Karpas-422 (cell line): ENCODE results near the gene PCBD2. TPM values are rescaled to one million over a fixed set of nuclear protein-coding genes. Genes with fewer than 3 reads are reported as not detected.
"Not testable (repeated sequence)": the region's sequence is repeated elsewhere in the genome, so short reads cannot be mapped to it uniquely, and the experiment has no call there.

Source experiments
- DNase-seq: peaks from one replicate; pipeline ENCODE4 v3.0.0-alpha.2; 2015
- H2AFZ ChIP-seq: fragments of 200-600 bp; sonication (generic); 2 replicates; pipeline ENCODE4 v1.6.1; 2014; ENCODE audit warnings: antibody characterized with exemption, low read length, mixed read lengths
- H3K27ac ChIP-seq: fragments of 200-600 bp; sonication (generic); 2 replicates; pipeline ENCODE4 v1.5.1; 2014; ENCODE audit warnings: mild to moderate bottlenecking, low read length, moderate library complexity
- H3K27me3 ChIP-seq: fragments of 200-600 bp; sonication (generic); 2 replicates; pipeline ENCODE4 v1.6.1; 2014; ENCODE audit warnings: low read length, mixed read lengths
- H3K36me3 ChIP-seq: fragments of 200-600 bp; sonication (generic); 2 replicates; pipeline ENCODE4 v1.6.1; 2014; ENCODE audit warnings: low read length, mixed read lengths; ENCODE audit not compliant: insufficient read depth
- H3K4me1 ChIP-seq: fragments of 200-600 bp; sonication (generic); 2 replicates; pipeline ENCODE4 v1.6.1; 2014; ENCODE audit warnings: mild to moderate bottlenecking, low read length, mixed read lengths
- H3K4me2 ChIP-seq: fragments of 200-600 bp; sonication (generic); 2 replicates; pipeline ENCODE4 v1.6.1; 2014; ENCODE audit warnings: low read length, low read depth, mild to moderate bottlenecking; ENCODE audit not compliant: poor library complexity, severe bottlenecking
- H3K4me3 ChIP-seq: fragments of 200-600 bp; sonication (generic); 2 replicates; pipeline ENCODE4 v1.5.1; 2014; ENCODE audit warnings: mild to moderate bottlenecking, antibody characterized with exemption, low read length, mixed read lengths
- H3K79me2 ChIP-seq: fragments of 200-600 bp; sonication (generic); 2 replicates; pipeline ENCODE4 v1.6.1; 2014; ENCODE audit warnings: mild to moderate bottlenecking, low read length, mixed read lengths
- H3K9ac ChIP-seq: fragments of 200-600 bp; sonication (generic); 2 replicates; pipeline ENCODE4 v1.6.0; 2014; ENCODE audit warnings: low read length
- H3K9me2 ChIP-seq: fragments of 200-600 bp; sonication (generic), shearing (Covaris generic); replicated peaks from 2 replicates; pipeline ENCODE4 v1.6.0; 2014; ENCODE audit warnings: mild to moderate bottlenecking, low read length, moderate library complexity; ENCODE audit not compliant: insufficient read depth
- H3K9me3 ChIP-seq: fragments of 300-700, 200-600 bp; sonication (generic); 2 replicates; pipeline ENCODE4 v1.6.1; 2014; ENCODE audit warnings: low read length, mixed read lengths
- H4K20me1 ChIP-seq: fragments of 200-600 bp; sonication (generic); 2 replicates; pipeline ENCODE4 v1.6.1; 2014; ENCODE audit warnings: mild to moderate bottlenecking, antibody characterized with exemption, low read length, low read depth; ENCODE audit not compliant: insufficient read depth
- total RNA-seq: library from RNA; depleted of rRNA; stranded (reverse); fragments of >200 nt; shearing (Covaris generic); gene quantifications from 2 replicates; pipeline ENCODE4 v1.2.3, GENCODE V29; 2014; ENCODE audit warnings: low replicate concordance

The PCBD2 gene
- total RNA-seq, 1 experiment from 2014 or later: 10.4 TPM

DNA sequence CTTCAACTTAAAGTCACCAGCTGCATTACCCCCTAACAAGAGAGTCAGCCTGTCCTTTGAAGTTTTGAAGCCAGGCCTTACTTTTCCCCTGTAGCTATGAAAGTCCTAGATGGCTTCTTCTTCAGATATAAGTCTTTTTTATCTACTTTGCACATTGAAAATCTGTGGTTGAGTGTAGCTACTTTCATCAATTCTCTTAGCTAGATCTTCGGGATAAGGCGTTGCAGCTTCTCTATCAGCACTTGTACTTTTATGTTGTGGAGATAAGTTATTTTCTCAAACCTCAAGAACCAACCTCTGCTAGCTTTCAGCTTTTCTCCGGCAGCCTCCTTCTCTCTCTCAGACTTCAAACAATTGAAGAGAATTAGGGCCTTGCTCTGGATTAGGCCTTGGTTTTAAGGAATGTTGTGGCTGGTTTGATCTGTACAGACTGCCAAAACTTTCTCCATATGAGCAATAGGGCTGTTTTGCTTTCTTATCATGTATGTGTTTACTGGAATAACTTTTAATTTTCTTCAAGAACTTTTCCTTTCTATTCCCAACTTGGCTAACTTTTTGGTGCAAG lies 84.4 kb downstream of the PCBD2 start:
- Histone ChIP-seq H3K4me2 (no peak overlapping the region), H3K27me3 (no peaks in the 10 kb centered on the region), H3K9me3 (no peaks in the 10 kb centered on the region), H3K4me3 (no peak overlapping the region), H4K20me1 (no peaks in the 10 kb centered on the region), H3K36me3 (no peaks in the 10 kb centered on the region), H3K9me2 (no peaks in the 10 kb centered on the region), H3K79me2 (no peaks in the 10 kb centered on the region), H3K9ac (no peak overlapping the region), H2AFZ (no peak overlapping the region), H3K4me1 (peaks cover 5% of the 10 kb centered on the region), H3K27ac (no peak overlapping the region)
- no peak for DNase-seq

DNA sequence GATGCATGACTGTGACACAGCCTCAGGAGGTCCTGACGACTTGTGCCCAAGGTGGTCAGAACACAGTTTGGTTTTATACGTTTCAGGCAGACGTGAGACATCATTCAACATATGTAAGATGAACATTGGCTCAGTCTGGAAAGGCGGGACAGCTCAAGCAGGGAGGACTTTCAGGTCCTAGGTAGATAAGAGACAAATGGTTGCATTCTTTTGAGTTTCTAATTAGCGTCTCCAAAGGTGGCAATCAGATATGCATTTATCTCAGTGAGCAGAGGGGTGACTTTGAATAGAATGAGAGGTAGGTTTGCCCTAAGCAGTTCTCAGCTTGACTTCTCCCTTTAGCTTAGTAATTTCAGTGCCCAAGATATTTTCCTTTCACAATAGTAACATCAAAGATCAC lies 85.3 kb downstream of the PCBD2 start:
- H3K27ac ChIP-seq, H3K9ac ChIP-seq, H3K79me2 ChIP-seq, H3K9me3 ChIP-seq, H3K36me3 ChIP-seq, H3K4me3 ChIP-seq, H4K20me1 ChIP-seq, H3K4me2 ChIP-seq, H2AFZ ChIP-seq, H3K27me3 ChIP-seq, H3K9me2 ChIP-seq, DNase-seq: not testable (repeated sequence)
- peaks cover 13% of the 10 kb centered on the region for H3K4me1 ChIP-seq

DNA sequence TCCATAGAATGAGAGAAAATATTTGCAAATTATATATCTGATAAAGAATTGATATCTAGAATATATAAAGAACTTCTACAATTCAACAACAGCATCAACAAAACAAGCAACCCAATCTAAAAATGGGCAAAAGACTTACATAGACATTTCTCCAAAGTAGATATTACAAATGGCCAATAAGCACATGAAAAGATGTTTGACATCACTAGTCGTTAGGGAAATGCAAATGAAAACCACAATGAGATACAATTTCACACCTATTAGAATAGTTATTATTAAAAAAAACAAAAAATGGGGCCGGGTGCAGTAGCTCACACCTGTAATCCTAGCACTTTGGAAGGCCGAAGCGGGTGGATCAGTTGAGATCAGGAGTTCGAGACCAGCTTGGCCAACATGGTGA lies 87.2 kb downstream of the PCBD2 start:
- Histone ChIP-seq H3K9ac (no peak overlapping the region), H4K20me1 (no peaks in the 10 kb centered on the region), H3K27ac (no peak overlapping the region), H3K4me2 (no peak overlapping the region), H3K9me3 (no peaks in the 10 kb centered on the region), H2AFZ (no peak overlapping the region), H3K27me3 (no peaks in the 10 kb centered on the region), H3K4me1 (peaks cover 20% of the 10 kb centered on the region), H3K36me3 (no peaks in the 10 kb centered on the region), H3K9me2 (no peaks in the 10 kb centered on the region), H3K4me3 (no peak overlapping the region), H3K79me2 (no peaks in the 10 kb centered on the region)
- no peak for DNase-seq

- DNase-seq: no peak
- H2AFZ ChIP-seq: no peak overlapping the region
- no peaks in the 10 kb centered on the region for H3K36me3 ChIP-seq
- H3K27me3 ChIP-seq: no peaks in the 10 kb centered on the region
- H3K4me1 ChIP-seq: peaks cover 20% of the 10 kb centered on the region
- H3K4me2 ChIP-seq: no peak overlapping the region
- no peak overlapping the region for H3K4me3 ChIP-seq
- no peaks in the 10 kb centered on the region for H4K20me1 ChIP-seq
- no peaks in the 10 kb centered on the region for H3K79me2 ChIP-seq
- H3K9me3 ChIP-seq: no peaks in the 10 kb centered on the region
- H3K9me2 ChIP-seq: no peaks in the 10 kb centered on the region
- H3K27ac ChIP-seq: no peak overlapping the region
- H3K9ac ChIP-seq: no peak overlapping the region
These were observed 88.2 kb downstream of the PCBD2 start for GRCh38 chr5:134993161-134993560.

DNA sequence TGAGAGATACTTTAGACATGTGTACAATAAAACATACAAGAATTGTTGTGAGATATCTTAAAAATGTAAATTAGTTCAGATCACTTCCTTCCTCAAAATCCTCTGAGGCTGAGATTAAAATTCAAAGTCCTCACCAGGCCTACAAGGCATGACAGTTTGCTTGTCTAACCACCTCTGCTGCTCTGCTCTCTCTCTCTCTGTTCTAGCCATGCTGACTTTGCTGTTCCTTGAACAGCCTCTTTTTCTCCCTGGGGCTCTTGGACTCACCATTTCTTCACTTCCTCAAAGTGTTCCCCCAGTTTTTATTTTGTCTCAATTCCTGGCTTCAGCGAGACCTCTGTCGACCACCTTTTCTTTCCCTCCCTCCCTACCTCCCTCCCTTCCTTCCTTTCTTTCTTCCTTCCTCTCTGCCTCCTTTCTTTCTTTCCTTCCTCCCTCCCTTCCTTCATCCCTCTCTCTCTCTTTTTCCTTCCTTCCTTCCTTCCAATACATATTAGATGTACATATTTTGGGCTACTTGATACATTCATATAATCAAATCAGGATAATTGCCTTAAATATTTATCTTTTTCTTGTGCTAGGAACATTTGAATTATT lies 89.7 kb downstream of the PCBD2 start:
- Histone ChIP-seq H4K20me1 (no peaks in the 10 kb centered on the region), H2AFZ (no peak overlapping the region), H3K9me2 (no peaks in the 10 kb centered on the region), H3K4me3 (no peak overlapping the region), H3K27me3 (no peaks in the 10 kb centered on the region), H3K4me1 (peaks cover 20% of the 10 kb centered on the region), H3K27ac (peak overlapping the region; percentile 70), H3K36me3 (no peaks in the 10 kb centered on the region), H3K9ac (0 out of 2 replicates have a peak overlapping the region, but pooled peaks have one; percentile 36), H3K4me2 (peak overlapping the region; percentile 30), H3K9me3 (no peaks in the 10 kb centered on the region), H3K79me2 (no peaks in the 10 kb centered on the region)
- DNase-seq: peak; percentile 81

GRCh38 chr5:134995850-134996402 lies 91.0 kb downstream of the PCBD2 start:
- no peak overlapping the region for H3K27ac ChIP-seq
- DNase-seq: no peak
- no peaks in the 10 kb centered on the region for H3K9me2 ChIP-seq
- no peaks in the 10 kb centered on the region for H3K9me3 ChIP-seq
- H3K4me1 ChIP-seq: peaks cover 20% of the 10 kb centered on the region
- no peak overlapping the region for H3K4me2 ChIP-seq
- H3K79me2 ChIP-seq: no peaks in the 10 kb centered on the region
- H4K20me1 ChIP-seq: no peaks in the 10 kb centered on the region
- H2AFZ ChIP-seq: no peak overlapping the region
- no peak overlapping the region for H3K9ac ChIP-seq
- no peaks in the 10 kb centered on the region for H3K36me3 ChIP-seq
- no peaks in the 10 kb centered on the region for H3K27me3 ChIP-seq
- H3K4me3 ChIP-seq: no peak overlapping the region

- Histone ChIP-seq H3K4me1 (peaks cover 20% of the 10 kb centered on the region), H4K20me1 (no peaks in the 10 kb centered on the region), H3K9ac (no peak overlapping the region), H3K79me2 (no peaks in the 10 kb centered on the region), H3K9me3 (no peaks in the 10 kb centered on the region), H3K27me3 (no peaks in the 10 kb centered on the region), H3K36me3 (no peaks in the 10 kb centered on the region), H3K27ac (no peak overlapping the region), H2AFZ (no peak overlapping the region), H3K9me2 (no peaks in the 10 kb centered on the region), H3K4me2 (no peak overlapping the region), H3K4me3 (no peak overlapping the region)
- DNase-seq: no peak
These were observed 92.1 kb downstream of the PCBD2 start for GRCh38 chr5:134997015-134997414.

DNA sequence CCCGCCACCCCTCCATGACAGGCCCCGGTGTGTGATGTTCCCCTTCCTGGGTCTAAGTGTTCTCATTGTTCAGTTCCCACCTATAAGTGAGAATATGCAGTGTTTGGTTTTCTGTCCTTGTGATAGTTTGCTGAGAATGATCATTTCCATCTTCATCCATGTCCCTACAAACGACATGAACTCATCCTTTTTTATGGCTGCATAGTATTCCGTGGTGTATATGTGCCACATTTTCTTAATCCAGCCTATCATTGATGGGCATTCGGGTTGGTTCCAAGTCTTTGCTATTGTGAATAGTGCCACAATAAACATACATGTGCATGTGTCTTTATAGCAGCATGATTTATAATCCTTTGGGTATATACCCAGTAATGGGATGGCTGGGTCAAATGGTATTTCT lies 93.1 kb downstream of the PCBD2 start:
- not testable (repeated sequence) for H3K9ac ChIP-seq, H3K27ac ChIP-seq, H3K4me3 ChIP-seq, H3K27me3 ChIP-seq, H3K79me2 ChIP-seq, H2AFZ ChIP-seq, H3K4me2 ChIP-seq, DNase-seq, H3K36me3 ChIP-seq, H3K9me2 ChIP-seq, H4K20me1 ChIP-seq, H3K9me3 ChIP-seq
- H3K4me1 ChIP-seq: peaks cover 20% of the 10 kb centered on the region
